Measurements from ENCODE around the gene TECR.

DNA sequence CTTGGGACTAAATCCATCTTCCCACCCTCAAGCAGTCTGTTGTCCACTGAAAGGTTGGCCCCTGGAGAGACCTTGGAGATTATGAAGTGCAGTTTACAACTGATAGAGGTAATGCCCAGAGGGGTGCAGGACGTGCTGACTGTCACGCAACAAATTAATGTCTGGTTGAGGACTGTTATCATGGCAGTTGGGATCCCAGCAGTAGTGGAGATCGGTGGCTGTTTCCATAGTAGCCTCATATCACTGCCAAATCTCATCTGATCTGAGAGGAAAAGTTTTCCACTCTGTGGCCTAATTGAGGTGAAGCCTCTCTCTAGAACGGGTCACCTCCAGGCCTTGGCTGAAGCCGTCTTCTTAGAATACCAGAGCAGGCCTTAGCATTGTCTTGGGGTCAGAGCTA, 4.1 kb downstream of the TECR start:
- TF ChIP-seq, protein P1, sequence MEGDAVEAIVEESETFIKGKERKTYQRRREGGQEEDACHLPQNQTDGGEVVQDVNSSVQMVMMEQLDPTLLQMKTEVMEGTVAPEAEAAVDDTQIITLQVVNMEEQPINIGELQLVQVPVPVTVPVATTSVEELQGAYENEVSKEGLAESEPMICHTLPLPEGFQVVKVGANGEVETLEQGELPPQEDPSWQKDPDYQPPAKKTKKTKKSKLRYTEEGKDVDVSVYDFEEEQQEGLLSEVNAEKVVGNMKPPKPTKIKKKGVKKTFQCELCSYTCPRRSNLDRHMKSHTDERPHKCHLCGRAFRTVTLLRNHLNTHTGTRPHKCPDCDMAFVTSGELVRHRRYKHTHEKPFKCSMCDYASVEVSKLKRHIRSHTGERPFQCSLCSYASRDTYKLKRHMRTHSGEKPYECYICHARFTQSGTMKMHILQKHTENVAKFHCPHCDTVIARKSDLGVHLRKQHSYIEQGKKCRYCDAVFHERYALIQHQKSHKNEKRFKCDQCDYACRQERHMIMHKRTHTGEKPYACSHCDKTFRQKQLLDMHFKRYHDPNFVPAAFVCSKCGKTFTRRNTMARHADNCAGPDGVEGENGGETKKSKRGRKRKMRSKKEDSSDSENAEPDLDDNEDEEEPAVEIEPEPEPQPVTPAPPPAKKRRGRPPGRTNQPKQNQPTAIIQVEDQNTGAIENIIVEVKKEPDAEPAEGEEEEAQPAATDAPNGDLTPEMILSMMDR (IDR thresholded peaks at IDR 0.05), result no peak
- TF ChIP-seq POLR2A (IDR thresholded peaks at IDR 0.05) (no peak), EP300 (IDR thresholded peaks at IDR 0.05) (no peak)

All from tibial nerve (tissue), 4 donors.